HG02759 (cell line): ENCODE data around the gene ARHGAP33.
"Not testable (repeated sequence)": the region's sequence is repeated elsewhere in the genome, so short reads cannot be mapped to it uniquely, and the experiment has no call there.

Experiments
- ATAC-seq: cut with Tn5 transposase; IDR thresholded peaks from one replicate; pipeline ENCODE4 v1.9.1; 2021; ENCODE audit warnings: mild to moderate bottlenecking, moderate library complexity; ENCODE audit not compliant: unreplicated experiment

Gene ARHGAP33

DNA sequence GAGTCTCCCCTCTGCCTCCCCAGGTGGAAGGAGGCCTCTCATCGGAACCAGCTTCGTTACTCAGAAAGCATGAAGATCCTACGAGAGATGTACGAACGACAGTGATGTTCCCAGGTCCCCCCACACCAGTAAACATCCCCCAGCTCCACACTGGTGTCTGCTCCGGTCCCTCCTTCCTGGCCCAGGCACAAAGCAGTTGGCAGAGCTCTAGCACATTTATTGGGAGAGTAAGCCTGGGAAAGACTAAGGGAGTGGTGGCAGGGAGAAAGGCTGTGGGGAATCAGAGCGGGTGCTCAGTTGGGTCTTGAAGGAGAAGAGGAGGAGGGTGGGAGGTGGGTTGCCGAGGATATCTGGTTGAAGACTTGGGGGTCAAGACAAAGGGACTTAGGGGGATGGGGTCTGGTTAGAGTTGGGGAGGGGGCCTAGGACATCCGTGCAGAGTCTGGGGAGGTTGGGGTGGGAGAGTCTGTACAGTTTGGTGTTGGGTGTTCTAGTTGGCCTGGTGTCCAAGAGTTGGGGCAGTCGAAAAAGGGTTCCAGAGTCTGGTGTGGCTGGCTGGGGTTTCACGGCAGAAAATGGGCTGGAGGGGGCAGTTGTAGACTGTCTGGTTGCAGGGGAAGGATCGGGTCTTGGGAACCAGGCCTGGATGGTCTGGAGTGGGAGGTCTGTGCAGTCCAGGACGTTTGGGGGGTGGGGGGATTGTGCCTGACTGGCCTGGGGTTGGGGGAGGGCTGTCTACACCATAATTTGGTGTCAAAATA, 20.8 kb upstream of the ARHGAP33 start:
- no peak for ATAC-seq

DNA sequence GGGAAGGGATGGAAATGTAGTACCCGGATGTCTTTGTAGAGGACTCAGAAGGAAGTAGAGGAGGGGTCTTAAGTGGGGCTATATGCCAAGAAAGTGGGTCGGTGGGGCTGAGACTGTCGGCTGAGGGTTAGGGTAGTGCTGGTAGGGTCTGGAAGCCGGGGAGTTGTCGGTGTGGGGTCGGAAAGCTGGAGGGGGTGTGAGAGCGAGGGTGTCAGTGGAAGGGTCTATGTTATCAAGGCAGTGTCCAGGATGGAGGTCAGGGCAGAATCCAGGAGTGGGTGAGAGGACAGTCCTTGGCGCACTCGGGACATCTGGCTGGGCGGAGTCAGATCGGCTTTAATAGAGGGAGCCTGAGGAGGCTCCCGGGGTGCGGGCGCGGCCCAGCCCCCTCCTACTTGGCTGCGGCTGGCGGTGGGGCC, 20.2 kb upstream of the ARHGAP33 start:
- ATAC-seq = no peak

GRCh38 chr19:35755550-35756376, 19.6 kb upstream of the ARHGAP33 start:
- ATAC-seq = no peak

- no peak for ATAC-seq
Observed at GRCh38 chr19:35756377-35757230, 18.8 kb upstream of the ARHGAP33 start, which contains the start of gene HSPB6. HSPB6 (minus strand) TSS chr19:35757029; CDS start chr19:35757008, 21 bp downstream.

- peak; percentile 3 for ATAC-seq
Observed at GRCh38 chr19:35757231-35757748, 18.1 kb upstream of the ARHGAP33 start.

- peak; percentile 93 for ATAC-seq
Observed at GRCh38 chr19:35757749-35758608, 17.4 kb upstream of the ARHGAP33 start, which contains the start of gene PROSER3. PROSER3 (plus strand) TSS chr19:35758176; CDS start chr19:35758216, 40 bp downstream.

DNA sequence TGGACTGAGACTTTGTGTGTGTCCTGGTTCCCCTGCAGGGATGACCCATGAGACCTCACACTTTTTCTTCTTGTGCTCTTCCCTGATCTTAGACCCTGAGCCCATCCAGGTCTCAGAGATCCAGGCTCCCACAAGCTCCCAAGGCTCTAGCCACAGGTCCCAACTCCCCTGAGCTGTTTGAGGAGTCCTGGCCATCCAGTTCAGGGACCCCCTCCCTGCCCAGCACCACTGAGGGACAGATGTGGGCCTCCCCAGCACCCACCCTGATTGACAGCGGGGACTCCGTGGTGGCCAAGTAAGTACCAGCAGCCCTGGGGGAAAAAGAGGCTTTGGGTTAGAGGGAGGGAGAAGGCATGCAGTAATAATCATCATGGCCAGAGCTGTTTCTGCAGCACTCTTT, 15.7 kb upstream of the ARHGAP33 start:
- no peak for ATAC-seq

DNA sequence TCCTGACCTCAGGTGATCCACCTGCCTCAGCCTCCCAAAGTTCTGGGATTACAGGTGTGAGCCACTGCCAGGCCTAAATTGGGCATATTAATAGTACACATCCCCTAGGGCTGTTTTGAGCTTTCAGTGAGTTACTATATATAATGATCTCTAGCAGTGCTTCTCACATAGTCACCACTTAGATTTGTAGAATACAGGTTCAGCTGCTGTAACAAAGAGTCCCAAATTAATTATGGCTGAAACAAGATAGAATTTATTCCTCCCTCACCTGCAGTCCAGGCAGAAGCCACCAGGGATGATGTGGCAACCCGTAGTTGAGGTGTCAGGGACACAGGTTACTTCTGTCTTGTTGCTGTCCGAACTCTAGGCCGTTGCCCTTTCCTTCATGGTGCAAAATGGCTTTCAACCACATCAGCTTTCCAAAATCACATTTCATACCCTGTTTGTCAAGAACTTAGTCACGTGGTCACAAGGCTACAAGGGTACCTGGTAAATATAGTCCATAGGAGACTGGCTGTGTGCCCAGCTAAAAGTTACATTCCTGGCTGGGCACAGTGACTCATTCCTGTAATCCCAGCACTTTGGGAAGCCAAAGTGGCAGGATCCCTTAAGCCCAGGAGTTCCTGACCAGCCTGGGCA, 14.5 kb upstream of the ARHGAP33 start:
- ATAC-seq = no peak

DNA sequence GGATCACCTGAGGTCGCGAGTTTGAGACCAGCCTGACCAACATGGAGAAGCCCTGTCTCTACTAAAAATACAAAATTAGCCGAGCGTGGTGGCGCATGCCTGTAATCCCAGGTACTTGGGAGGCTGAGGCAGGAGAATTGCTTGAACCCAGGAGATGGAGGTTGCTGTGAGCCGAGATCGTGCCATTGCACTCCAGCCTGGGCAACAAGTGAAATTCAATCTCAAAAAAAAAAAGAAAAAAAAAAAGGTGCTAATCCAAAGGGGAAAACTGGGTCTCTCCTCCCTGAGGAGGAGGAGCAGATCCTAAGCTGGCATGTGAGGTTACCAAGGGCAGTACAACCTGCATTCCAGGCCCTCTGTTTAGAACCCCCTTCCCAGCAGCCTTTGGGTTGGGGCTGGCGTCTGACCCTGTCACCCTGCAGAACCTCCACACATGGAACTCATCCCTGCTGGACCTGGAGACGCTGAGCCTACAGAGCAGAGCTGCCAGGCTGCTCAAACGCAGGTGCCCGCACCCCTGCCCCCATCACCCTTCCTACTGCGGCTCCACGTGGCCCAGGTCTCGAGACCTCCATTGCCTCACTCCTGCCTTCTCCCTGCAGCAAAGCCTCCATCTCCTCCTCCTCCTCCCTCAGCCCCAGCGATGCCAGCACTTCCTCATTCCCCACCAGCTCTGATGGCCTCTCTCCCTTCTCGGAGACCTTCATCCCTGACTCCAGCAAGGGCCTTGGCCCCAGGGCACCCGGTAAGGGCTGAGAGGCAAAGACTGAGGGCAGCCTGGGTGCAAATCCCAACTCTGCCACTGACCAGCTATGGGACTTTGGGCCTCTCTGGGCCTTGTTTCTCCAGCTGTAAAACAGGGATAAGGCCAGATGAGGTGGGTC, 10.7 kb upstream of the ARHGAP33 start:
- ATAC-seq = no peak

DNA sequence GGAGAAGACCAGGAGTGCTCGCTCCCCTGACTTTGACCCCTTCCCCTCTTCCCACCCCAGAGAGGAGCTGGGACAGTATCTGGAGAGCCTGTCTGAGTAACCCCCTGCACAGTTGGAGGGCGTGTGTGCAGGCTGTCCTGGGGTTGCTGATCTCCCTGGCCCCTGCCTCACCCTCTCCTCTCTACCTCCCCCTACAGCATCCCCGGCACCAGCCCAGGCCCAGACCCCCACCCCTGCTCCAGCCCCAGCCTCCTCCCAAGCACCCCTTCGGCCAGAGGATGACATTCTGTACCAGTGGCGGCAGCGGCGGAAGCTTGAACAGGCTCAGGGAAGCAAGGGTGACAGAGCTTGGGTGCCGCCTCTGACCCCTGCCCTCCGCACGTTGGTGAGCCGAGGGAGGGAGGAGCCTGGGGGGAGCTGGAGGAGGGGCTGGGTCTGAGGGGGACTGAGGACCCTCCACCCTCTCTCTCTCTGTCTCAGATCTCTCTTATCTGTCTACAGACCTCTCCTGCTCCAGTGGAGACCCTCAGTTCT, 8.7 kb upstream of the ARHGAP33 start:
- ATAC-seq = no peak

GRCh38 chr19:35767288-35768081, 7.9 kb upstream of the ARHGAP33 start:
- ATAC-seq = no peak

- ATAC-seq = no peak
Observed at GRCh38 chr19:35768082-35768421, 7.3 kb upstream of the ARHGAP33 start.

DNA sequence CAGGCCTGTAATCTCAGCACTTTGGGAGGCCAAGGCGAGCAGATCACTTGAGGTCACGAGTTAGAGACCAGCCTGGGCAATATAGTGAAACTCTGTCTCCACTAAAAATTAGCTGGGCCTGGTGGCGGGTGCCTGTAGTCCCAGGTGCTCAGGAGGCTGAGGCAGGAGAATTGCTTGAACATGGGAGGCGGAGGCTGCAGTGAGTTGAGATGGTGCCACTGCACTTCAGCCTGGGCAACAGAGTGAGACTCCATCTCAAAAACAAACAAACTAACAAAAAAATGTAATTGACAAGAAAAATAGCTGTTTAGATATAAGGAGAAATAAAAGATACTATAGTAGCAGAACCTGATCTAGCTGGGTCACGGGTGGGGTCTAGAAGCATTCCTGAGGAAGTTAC, 3.0 kb upstream of the ARHGAP33 start:
- not testable (repeated sequence) for ATAC-seq

GRCh38 chr19:35773020-35773806, 2.2 kb upstream of the ARHGAP33 start:
- ATAC-seq = no peak

DNA sequence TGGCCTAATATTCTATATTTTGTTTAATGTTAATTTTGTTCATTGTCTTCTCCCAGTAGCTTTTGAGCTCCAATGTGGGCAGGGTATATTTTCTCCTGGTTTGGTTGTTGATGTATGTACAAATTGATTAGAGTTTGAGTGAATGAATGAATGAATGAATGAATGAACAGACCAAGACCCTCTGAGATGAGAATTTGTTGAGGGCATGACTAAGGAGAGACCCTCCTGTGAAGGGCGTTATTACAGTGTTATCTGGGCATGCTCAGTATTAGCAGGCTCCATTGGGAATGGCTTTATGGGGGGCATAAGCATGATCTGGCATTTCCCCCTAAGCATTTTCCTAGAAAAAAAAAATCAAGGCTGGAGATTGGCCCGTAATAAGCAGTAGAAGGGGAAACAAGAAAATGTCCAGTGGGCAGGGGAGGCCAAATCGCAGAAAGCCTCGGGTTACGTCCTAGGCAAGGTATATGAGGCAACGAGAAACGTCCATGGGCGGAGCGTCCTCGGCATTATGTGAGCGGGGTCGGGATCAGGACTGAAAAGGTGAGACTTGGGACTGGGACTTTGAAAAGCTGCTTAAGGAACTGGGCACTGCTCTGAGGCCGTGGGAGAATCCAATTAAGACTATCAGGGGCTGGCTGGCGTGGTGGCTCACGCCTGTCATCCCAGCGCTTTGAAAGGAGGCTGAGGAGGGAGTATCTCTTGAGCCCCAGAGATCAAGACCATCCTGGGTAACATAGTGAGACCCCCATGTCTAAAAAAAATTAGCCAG, 904 bp upstream of the ARHGAP33 start:
- no peak for ATAC-seq

DNA sequence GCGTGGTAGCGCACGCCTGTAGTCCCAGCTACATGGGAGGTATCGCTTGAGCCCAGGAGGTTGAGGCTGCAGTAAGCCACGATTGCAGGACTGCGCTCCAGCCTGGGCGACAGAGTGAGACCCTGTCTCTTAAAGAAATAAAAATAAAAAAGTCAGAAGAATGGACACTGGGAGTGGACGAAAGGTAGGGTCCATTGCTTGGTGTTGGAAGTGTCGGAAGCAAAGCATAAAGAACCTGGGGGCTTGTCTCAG, 392 bp upstream of the ARHGAP33 start:
- no peak for ATAC-seq
